HepG2 (cell line): ENCODE results near the gene OGFOD3. TPM values are rescaled to one million over a fixed set of nuclear protein-coding genes. Genes with fewer than 3 reads are reported as not detected.
A peak's percentile ranks its signal among the peaks of the same experiment; 100 is the strongest.

Experiments used
- ARNT2 ChIP-seq: sonication (generic); formaldehyde crosslinking; IDR thresholded peaks from 2 replicates; pipeline ENCODE4 v1.8.0; 2022; ENCODE audit warnings: mild to moderate bottlenecking, low read depth, missing genetic modification reagents, moderate library complexity
- CTCF ChIP-seq: sonication (generic); formaldehyde crosslinking; IDR thresholded peaks from 2 replicates; pipeline ENCODE4 v1.5.0; 2020; ENCODE audit warnings: mild to moderate bottlenecking, missing genetic modification reagents, moderate library complexity
- STAG1 ChIP-seq: sonication (generic); formaldehyde crosslinking; IDR thresholded peaks from 2 replicates; pipeline ENCODE4 v1.4.0; 2020; ENCODE audit warnings: missing genetic modification reagents
- ZFP37 ChIP-seq: sonication (generic); formaldehyde crosslinking; IDR thresholded peaks from 2 replicates; pipeline ENCODE4 v1.4.0; 2020; ENCODE audit warnings: missing genetic modification reagents, borderline replicate concordance
- ZNF281 ChIP-seq: sonication (generic); formaldehyde crosslinking; IDR thresholded peaks from 2 replicates; pipeline ENCODE4 v1.4.0; 2020; ENCODE audit warnings: missing genetic modification reagents, borderline replicate concordance
- ZNF547 ChIP-seq: sonication (generic); formaldehyde crosslinking; IDR thresholded peaks from 2 replicates; pipeline ENCODE4 v1.5.1; 2020; ENCODE audit warnings: mild to moderate bottlenecking, missing genetic modification reagents
- ZNF598 ChIP-seq: sonication (generic); formaldehyde crosslinking; IDR thresholded peaks from 2 replicates; pipeline ENCODE4 v1.5.1; 2020; ENCODE audit warnings: mild to moderate bottlenecking, missing genetic modification reagents, borderline replicate concordance
- ZSCAN25 ChIP-seq: sonication (generic); formaldehyde crosslinking; IDR thresholded peaks from 2 replicates; pipeline ENCODE4 v1.8.0; 2022; ENCODE audit warnings: mild to moderate bottlenecking, missing genetic modification reagents
- polyA plus RNA-seq, 8 experiments: library from polyadenylated mRNA; depleted of rRNA in 3 of 8; stranded (reverse) in 7 of 8; unstranded in 1 of 8; fragments of >200 nt; fragmentation: Illumina TruSeq in 4 of 8; extraction: Trizol in 4 of 8; gene quantifications; 2 replicates each; pipeline versions ENCODE4 v1.2.1 to v1.2.3, GENCODE V29; 2011 to 2016; ENCODE audit warnings: low read depth in 4 of 8, missing spikeins in 1 of 8, mixed read lengths in 1 of 8; ENCODE audit not compliant: insufficient read depth in 1 of 8
- total RNA-seq, 5 experiments: library from RNA; depleted of rRNA; stranded (reverse); fragments of >200 nt; fragmentation: Illumina TruSeq; extraction: Trizol; gene quantifications; 2 replicates each; pipeline ENCODE4 v1.2.3, GENCODE V29; 2016; ENCODE audit warnings: low read depth in 1 of 5

The OGFOD3 gene
- total and polyA plus RNA-seq, 2 of the 13 experiments (the other 11 are each of a cell fraction or from before 2014, with no cell fraction given), result 40.0 to 42.1 TPM

GRCh38 chr17:82424001-82424862 is 5.8 kb upstream of the OGFOD3 start (continued):
- TF ChIP-seq CTCF (CRISPR knock-in tag), result peak; percentile 69
- peak; percentile 51; the same call in 1 of the 2 replicates for TF ChIP-seq ZNF598 (CRISPR knock-in tag)
- TF ChIP-seq ARNT2 (CRISPR knock-in tag), result 0 out of 2 replicates have a peak, but pooled peaks have one; percentile 28
- no peak for TF ChIP-seq ZFP37 (CRISPR knock-in tag)
- peak; percentile 38; the same call in 1 of the 2 replicates for TF ChIP-seq ZNF547
- TF ChIP-seq STAG1 (CRISPR knock-in tag), result peak; percentile 68
- peak; percentile 29; the same call in 1 of the 2 replicates for TF ChIP-seq ZSCAN25
- TF ChIP-seq ZNF281 (CRISPR knock-in tag), result no peak
